Activated naive CD4-positive, alpha-beta T cell treated with anti-CD3 and anti-CD28 coated beads, Interleukin-2, amount 50 U/mL, for 72 hours (primary cell): ENCODE results near the gene CLDN15. TPM values are rescaled to one million over a fixed set of nuclear protein-coding genes. Genes with fewer than 3 reads are reported as not detected.

Experiments used
- ATAC-seq, 2 donors: fragments of 150-1000 bp; cut with Tn5 transposase; 2 replicates each; pipeline ENCODE4 v1.10.0; 2021; ENCODE audit warnings: mild to moderate bottlenecking in 2 of 2, moderate library complexity in 2 of 2
- DNase-seq, 2 donors: peaks; one replicate each; pipeline ENCODE4 v3.0.0; 2021 to 2022; ENCODE audit warnings: low spot score in 2 of 2
- H3K27ac Mint-ChIP-seq, 2 donors: one replicate each; pipeline ENCODE4 v1.8.0; 2022; ENCODE audit warnings: mild to moderate bottlenecking in 2 of 2, mixed read lengths in 2 of 2
- H3K36me3 Mint-ChIP-seq, 2 donors: one replicate each; pipeline ENCODE4 v1.8.0; 2022; ENCODE audit warnings: mixed read lengths in 2 of 2
- H3K9me3 Mint-ChIP-seq, 2 donors: one replicate each; pipeline ENCODE4 v1.8.0; 2022; ENCODE audit warnings: mixed read lengths in 2 of 2
- total RNA-seq, 2 donors: library from RNA; stranded (reverse); gene quantifications; one replicate each; pipeline ENCODE4 v1.2.3, GENCODE V29; 2022

The CLDN15 gene
- total RNA-seq, 2 donors from 2014 or later = 17.3 to 26.1 TPM

GRCh38 chr7:101235522-101235921 lies 2.1 kb downstream of the CLDN15 start:
- Mint-ChIP-seq H3K36me3 (no peaks in the 10 kb centered on the region), H3K27ac (no peak overlapping the region), H3K9me3 (no peaks in the 10 kb centered on the region)
- DNase-seq = no peak
- no peak for ATAC-seq

- peak overlapping the region in 1 of 2 donors; percentile 74 for H3K27ac Mint-ChIP-seq
- ATAC-seq (no peak), DNase-seq (no peak)
- no peaks in the 10 kb centered on the region for H3K9me3 Mint-ChIP-seq
- H3K36me3 Mint-ChIP-seq = no peaks in the 10 kb centered on the region
Measured at GRCh38 chr7:101235050-101235449, 2.6 kb downstream of the CLDN15 start.

GRCh38 chr7:101234636-101235035 lies 3.0 kb downstream of the CLDN15 start:
- peak overlapping the region in 1 of 2 donors; percentile 74 for H3K27ac Mint-ChIP-seq
- no peak for DNase-seq
- H3K9me3 Mint-ChIP-seq = no peaks in the 10 kb centered on the region
- H3K36me3 Mint-ChIP-seq = no peaks in the 10 kb centered on the region
- no peak for ATAC-seq

GRCh38 chr7:101233907-101234547 lies 3.6 kb downstream of the CLDN15 start:
- ATAC-seq = no peak
- H3K36me3 Mint-ChIP-seq = no peaks in the 10 kb centered on the region
- H3K27ac Mint-ChIP-seq = peak overlapping the region in 1 of 2 donors; percentile 44

GRCh38 chr7:101232141-101232850 lies 5.3 kb downstream of the CLDN15 start:
- ATAC-seq = no peak
- H3K27ac Mint-ChIP-seq = no peak overlapping the region
- no peak for DNase-seq
- H3K36me3 Mint-ChIP-seq = no peaks in the 10 kb centered on the region
- H3K9me3 Mint-ChIP-seq = no peaks in the 10 kb centered on the region

More at GRCh38 chr7:101233907-101234547, 3.6 kb downstream of the CLDN15 start:
- no peaks in the 10 kb centered on the region for H3K9me3 Mint-ChIP-seq
- DNase-seq = no peak

- Mint-ChIP-seq H3K9me3 (no peaks in the 10 kb centered on the region), H3K36me3 (no peaks in the 10 kb centered on the region), H3K27ac (peak overlapping the region in 1 of 2 donors; percentile 68)
- ATAC-seq = no peak
- no peak for DNase-seq
Measured at GRCh38 chr7:101231644-101232043, 6.0 kb downstream of the CLDN15 start.

- no peaks in the 10 kb centered on the region for H3K9me3 Mint-ChIP-seq
- ATAC-seq (no peak), DNase-seq (no peak)
- no peak overlapping the region for H3K27ac Mint-ChIP-seq
- peaks cover 0 to 14% of the 10 kb centered on the region in 2 donors for H3K36me3 Mint-ChIP-seq
Measured at GRCh38 chr7:101226721-101227120, 10.9 kb downstream of the CLDN15 start.

GRCh38 chr7:101225650-101226049 lies 12.0 kb downstream of the CLDN15 start:
- H3K27ac Mint-ChIP-seq = no peak overlapping the region
- ATAC-seq (no peak), DNase-seq (no peak)
- peaks cover 0 to 14% of the 10 kb centered on the region in 2 donors for H3K36me3 Mint-ChIP-seq
- H3K9me3 Mint-ChIP-seq = no peaks in the 10 kb centered on the region

- ATAC-seq (no peak), DNase-seq (no peak)
- peak overlapping the region in 1 of 2 donors; percentile 39 for H3K27ac Mint-ChIP-seq
- peaks cover 0 to 14% of the 10 kb centered on the region in 2 donors for H3K36me3 Mint-ChIP-seq
- H3K9me3 Mint-ChIP-seq = no peaks in the 10 kb centered on the region
Measured at GRCh38 chr7:101223528-101223927, 14.1 kb downstream of the CLDN15 start.

GRCh38 chr7:101222275-101222830 lies 15.2 kb downstream of the CLDN15 start:
- no peaks in the 10 kb centered on the region for H3K9me3 Mint-ChIP-seq
- DNase-seq (no peak), ATAC-seq (no peak)
- peaks cover 6 to 21% of the 10 kb centered on the region in 2 donors for H3K36me3 Mint-ChIP-seq
- peak overlapping the region; percentile 39 to 82 for H3K27ac Mint-ChIP-seq

- Mint-ChIP-seq H3K36me3 (peaks cover 18 to 30% of the 10 kb centered on the region in 2 donors), H3K9me3 (no peaks in the 10 kb centered on the region), H3K27ac (peak overlapping the region in 1 of 2 donors; percentile 81)
- no peak for ATAC-seq
- DNase-seq = no peak
Measured at GRCh38 chr7:101220295-101220694, 17.3 kb downstream of the CLDN15 start.

- H3K36me3 Mint-ChIP-seq = peaks cover 16 to 18% of the 10 kb centered on the region in 2 donors
- H3K9me3 Mint-ChIP-seq = no peaks in the 10 kb centered on the region
- DNase-seq (no peak), ATAC-seq (peak in 1 of 2 donors; percentile 11)
- H3K27ac Mint-ChIP-seq = peak overlapping the region; percentile 88 to 93
Measured at GRCh38 chr7:101218236-101219125, 19.1 kb downstream of the CLDN15 start.

- Mint-ChIP-seq H3K27ac (peak within 1 kb of the TSS; percentile 89 to 93), H3K9me3 (no peaks in the 10 kb centered on the region), H3K36me3 (peaks cover 16 to 18% of the 10 kb centered on the region in 2 donors)
- DNase-seq (peak; percentile 89 to 95), ATAC-seq (peak; percentile 77 to 82)
Measured at GRCh38 chr7:101217388-101218235, 20.0 kb downstream of the CLDN15 start, which contains the start of the genes PLOD3 and ZNHIT1. TSS of gene PLOD3 (minus strand) at chr7:101217581. CDS start at chr7:101217274, 307 bp downstream. TSS of gene ZNHIT1 (plus strand) at chr7:101218165. CDS start at chr7:101218196, 31 bp downstream.

GRCh38 chr7:101216860-101217387 lies 20.7 kb downstream of the CLDN15 start:
- peak; percentile 21 to 55 for DNase-seq
- Mint-ChIP-seq H3K9me3 (no peaks in the 10 kb centered on the region), H3K27ac (peak overlapping the region; percentile 89 to 93), H3K36me3 (peaks cover 16 to 18% of the 10 kb centered on the region in 2 donors)
- ATAC-seq = peak in 1 of 2 donors; percentile 11
